HG02852 (cell line): Measurements from ENCODE around the gene KRTAP8-1.

ENCODE experiments used
- ATAC-seq: cut with Tn5 transposase; IDR thresholded peaks from one replicate; pipeline ENCODE4 v1.9.1; 2021; ENCODE audit warnings: mild to moderate bottlenecking, moderate library complexity; ENCODE audit not compliant: unreplicated experiment

The KRTAP8-1 gene

GRCh38 chr21:30813174-30813573, at the start of gene KRTAP8-1:
Gene KRTAP8-1, minus strand, starts transcription at chr21:30813274. Its CDS starts 54 bp downstream, at chr21:30813220.
- no peak for ATAC-seq

- no peak for ATAC-seq
Observed at GRCh38 chr21:30847627-30848500, 34.8 kb upstream of the KRTAP8-1 start.

GRCh38 chr21:30842990-30843389, 29.9 kb upstream of the KRTAP8-1 start:
- no peak for ATAC-seq

- no peak for ATAC-seq
Observed at GRCh38 chr21:30839304-30839703, 26.2 kb upstream of the KRTAP8-1 start.

- ATAC-seq, result no peak
Observed at GRCh38 chr21:30838536-30838935, 25.5 kb upstream of the KRTAP8-1 start.

GRCh38 chr21:30831194-30831765, 18.2 kb upstream of the KRTAP8-1 start:
- no peak for ATAC-seq

- no peak for ATAC-seq
Observed at GRCh38 chr21:30829659-30830058, 16.6 kb upstream of the KRTAP8-1 start, which contains the start of gene KRTAP7-1. Gene KRTAP7-1, minus strand, starts transcription at chr21:30829759. Its CDS starts 61 bp downstream, at chr21:30829698.

GRCh38 chr21:30818837-30819610, 6.0 kb upstream of the KRTAP8-1 start:
- ATAC-seq, result no peak

GRCh38 chr21:30800605-30801004, 12.5 kb downstream of the KRTAP8-1 start:
- no peak for ATAC-seq

GRCh38 chr21:30793581-30794314, 19.3 kb downstream of the KRTAP8-1 start:
- ATAC-seq, result no peak

- ATAC-seq, result no peak
Observed at GRCh38 chr21:30779249-30779648, 33.8 kb downstream of the KRTAP8-1 start.

GRCh38 chr21:30769724-30770431, 43.2 kb downstream of the KRTAP8-1 start:
- ATAC-seq, result no peak
